ENCODE measurements around the gene PTCH1.

PTCH1 gene

DNA sequence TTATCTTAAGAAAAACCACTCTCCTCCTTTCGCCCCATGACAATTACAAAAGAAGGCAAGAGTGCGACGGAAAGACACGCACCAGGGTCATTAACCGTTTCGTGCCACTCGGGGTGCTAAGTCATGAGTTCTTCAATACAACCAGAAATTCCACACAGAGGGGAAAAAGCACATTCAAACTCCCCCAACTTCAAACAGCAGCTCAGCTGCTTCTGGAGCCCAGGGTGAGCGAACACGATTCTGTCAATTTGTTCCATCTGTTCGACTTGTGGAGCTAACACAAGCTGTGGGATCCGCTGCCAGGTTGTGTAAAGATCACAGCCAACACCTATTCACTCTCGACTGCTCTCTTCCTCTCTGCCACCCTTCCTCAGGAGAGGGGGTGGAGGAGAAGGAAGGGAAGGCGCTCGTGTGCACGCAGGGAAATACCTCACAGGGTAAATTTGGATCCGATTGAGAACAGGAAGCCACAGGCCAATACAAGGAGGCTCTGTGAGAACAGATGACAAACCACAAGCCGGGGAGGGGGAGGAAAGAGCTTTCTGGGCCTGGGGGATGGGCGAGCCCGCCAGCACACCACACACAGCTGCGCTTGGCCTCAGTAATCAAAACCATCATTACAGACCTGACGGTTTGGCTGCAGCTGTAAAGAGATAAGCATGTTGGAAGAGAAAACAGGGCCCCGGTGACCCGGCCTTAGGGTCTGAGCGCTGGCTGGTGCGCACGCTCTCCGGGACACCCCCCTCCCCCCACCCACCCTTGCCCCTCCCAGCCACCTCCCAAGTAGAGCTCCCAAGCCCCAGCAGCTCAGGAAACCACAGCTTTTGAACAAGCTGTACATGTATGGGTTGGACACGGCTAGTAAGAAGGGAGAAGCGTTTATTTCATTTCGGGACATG lies 54.3 kb downstream of the PTCH1 start:
- peak; percentile 77 for DNase-seq

- no peak for DNase-seq
These were observed 55.1 kb downstream of the PTCH1 start for GRCh38 chr9:95461448-95462248.

- no peak for DNase-seq
These were observed 56.1 kb downstream of the PTCH1 start for GRCh38 chr9:95460518-95461164.

- peak; percentile 52 for DNase-seq
These were observed 56.8 kb downstream of the PTCH1 start for GRCh38 chr9:95459851-95460517.

GRCh38 chr9:95459178-95459577 lies 57.6 kb downstream of the PTCH1 start:
- DNase-seq, result peak; percentile 55

DNA sequence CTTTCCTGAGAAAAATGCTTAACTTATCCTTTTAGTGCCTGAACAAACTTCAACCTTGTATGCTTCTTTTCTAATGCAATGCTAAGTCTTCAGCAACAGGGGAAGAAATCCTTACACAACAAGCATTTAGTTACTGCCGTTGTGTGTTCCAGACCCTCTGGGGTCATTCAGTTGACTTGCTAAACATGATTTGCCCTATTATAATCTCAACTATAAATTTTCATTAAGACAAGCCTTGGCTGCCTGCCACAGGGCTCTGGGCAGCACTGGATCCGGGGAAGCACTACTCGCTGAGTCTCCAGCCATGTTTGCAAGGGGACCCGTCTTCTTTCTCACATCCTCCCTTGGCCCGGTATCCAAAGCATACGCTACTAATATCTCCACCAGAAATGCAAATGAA lies 58.1 kb downstream of the PTCH1 start:
- DNase-seq, result peak; percentile 76

DNA sequence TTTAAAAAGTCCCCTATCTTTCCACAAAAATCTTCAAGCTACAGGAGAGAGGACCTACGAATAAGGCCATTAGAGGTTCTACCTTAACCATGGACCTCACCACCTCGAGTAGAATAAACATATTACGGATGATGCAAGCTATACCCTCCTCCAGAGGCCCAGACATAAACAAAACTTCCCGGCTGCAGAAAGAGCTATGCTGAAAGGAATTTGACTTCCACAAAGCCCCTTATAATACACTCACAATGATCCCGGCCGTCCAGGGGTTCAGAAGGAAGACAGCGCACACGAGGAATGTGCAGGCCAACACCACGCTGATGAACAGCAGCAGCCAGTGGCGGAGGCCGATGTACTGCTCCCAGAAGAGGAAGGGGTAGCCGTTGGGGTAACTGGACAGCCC lies 59.0 kb downstream of the PTCH1 start:
- no peak for DNase-seq

DNA sequence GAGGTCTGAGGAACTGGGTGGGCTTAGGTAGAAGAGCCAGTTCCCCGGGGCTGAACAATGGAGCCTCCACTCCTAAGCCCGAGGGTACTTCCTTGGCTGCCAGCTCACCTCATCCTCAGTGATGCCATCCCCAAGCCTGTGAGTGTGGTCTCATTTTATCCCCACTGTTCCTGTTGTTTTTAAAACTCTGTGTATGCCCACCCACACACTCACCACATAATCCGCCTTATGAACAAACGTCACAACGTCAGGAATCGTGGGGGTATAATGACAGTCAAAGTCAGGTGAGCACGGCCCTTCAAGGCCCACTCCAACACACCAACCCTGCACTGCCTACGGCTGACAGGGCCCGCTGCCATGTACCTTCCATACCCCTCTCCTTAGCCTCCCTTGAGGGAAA lies 61.1 kb downstream of the PTCH1 start:
- no peak for DNase-seq

DNA sequence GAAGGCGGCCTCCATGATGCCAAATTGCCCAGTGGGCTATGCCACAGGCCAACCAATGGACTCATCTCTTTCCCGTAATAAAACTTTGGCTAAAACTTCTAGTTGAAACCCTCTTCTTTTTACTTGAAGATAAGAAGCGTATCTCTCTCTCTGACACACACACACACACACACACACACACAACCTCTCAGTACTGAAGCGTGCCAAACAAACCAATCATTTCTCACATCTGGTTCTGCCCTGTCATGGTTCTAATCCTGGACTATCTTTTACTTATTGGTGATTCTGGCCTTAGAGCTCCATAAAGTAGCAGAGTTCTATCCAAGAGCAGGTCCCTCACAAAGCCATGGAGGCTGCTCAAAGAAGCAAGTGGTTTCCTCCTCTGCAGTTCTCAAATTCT lies 64.6 kb downstream of the PTCH1 start:
- no peak for DNase-seq

GRCh38 chr9:95451065-95451426 lies 65.7 kb downstream of the PTCH1 start:
- DNase-seq, result no peak

DNA sequence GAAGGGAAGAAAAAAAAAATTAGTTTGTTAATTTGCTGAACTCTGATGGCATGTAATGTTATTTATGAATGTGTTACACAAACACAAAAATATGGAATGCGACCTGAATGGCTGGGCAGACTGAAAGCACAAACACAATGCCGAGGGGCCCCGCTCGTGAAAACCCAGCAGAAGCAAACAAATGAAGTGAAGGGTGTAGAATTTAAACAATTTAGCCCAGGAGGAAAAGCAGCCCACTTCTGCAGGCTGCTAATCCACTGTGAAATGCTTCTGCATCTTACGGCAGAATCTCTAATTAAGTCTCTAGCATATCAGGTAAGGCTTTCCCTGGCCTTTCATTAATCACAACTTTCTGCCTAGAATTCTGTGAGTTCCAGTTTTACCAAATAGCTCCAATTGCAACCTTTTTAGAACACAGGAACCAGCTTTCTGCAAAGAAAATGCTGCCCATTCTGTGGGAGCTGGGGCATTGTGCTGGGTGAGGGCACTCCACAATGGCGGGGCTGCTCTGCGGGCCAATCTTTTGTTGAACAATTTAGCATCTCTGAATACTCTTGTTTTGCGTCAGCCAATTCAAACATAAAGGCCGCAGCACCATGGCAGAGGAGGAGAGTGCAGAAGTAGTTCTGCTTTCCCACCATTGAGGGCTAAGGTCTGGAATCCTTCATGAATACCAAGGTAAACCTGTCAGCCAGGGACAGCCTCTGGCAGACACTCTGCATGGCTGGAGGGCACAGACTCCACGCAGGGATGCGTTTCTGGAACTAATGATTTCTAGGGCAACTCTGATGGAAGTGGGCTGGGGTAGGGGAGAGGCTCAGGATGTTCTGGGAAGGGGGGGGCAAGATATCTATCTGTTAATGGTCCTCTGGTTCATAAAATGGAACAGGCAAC lies 66.4 kb downstream of the PTCH1 start:
- DNase-seq, result no peak

DNA sequence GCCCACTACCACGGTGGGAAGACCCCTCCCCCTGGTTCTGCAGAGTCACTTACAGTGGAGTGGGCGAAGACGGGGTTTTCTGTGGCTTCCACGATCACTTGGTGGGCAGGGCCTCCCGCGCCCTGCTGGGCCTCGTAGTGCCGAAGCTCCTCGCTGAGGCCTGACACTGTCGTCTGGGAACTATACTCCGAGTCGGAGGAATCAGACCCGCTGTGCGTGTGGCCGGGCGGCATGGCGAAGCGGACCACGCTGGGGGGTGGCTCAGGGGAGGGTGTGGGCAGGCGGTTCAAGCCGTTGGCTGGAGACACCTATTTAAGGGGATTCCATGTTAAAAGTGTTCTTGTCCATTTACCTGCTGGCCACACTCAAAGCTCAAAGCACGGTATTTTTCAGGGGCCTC lies 67.8 kb downstream of the PTCH1 start:
- DNase-seq, result no peak

DNA sequence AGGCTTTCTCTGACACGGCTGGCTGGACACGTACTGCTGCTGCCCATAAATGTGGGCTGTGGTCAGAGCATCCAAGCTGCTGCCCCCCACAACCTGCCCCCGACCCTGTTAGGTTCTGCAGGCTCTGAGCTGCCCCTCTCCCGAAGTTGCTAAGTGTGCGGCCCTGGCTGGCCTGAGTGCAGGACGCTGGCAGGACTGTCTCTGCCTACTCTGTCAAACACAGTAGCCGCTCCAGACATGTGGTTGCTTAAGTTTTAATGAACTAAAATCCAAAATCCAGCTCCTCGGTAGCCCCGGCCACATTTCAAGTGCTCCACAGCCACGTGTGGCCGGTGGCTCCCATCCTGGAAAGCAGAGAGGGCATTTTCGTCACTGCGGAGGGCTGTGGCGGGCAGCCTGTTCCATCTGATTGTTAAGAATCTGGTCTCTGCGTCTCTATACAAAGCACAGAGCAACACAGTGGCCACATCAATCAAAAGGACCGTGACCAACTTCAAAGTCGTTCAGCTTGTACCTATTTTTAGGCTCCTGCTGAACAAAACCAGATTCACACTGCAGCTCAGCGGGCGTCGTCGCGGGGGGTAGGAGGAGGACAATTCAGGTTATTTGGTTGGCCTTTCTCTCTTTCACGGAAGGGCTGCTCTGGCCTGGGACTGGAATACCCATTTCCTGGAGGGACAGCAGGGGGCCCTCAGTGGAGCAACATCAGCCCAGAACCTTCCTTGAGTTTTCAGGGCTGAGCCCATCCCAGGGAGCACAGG lies 68.9 kb downstream of the PTCH1 start:
- no peak for DNase-seq

DNA sequence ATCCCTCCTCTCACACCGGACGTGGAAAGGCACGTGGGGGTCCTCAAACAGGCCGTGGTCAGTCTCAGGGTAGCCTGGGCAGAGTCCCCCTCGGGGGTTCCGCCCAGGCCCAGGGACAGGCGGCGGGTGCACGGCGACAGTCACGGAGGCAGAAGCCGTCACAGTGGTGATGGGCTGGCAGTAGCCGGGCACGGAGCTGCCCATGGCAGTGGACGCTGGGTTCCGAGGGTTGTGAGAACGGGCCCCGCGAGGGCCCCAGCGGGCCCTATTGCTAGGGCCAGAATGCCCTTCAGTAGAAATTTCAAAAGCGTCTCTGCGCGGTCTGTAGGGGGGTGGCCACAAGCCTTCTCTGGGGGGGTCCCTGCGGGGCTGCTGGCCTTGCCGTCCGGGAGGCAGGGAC lies 69.8 kb downstream of the PTCH1 start:
- DNase-seq, result no peak

GRCh38 chr9:95446259-95446658 lies 70.5 kb downstream of the PTCH1 start:
- DNase-seq, result no peak

GRCh38 chr9:95444160-95444559 lies 72.6 kb downstream of the PTCH1 start:
- DNase-seq, result no peak

- DNase-seq, result no peak
These were observed 73.5 kb downstream of the PTCH1 start for GRCh38 chr9:95443301-95443700.

DNA sequence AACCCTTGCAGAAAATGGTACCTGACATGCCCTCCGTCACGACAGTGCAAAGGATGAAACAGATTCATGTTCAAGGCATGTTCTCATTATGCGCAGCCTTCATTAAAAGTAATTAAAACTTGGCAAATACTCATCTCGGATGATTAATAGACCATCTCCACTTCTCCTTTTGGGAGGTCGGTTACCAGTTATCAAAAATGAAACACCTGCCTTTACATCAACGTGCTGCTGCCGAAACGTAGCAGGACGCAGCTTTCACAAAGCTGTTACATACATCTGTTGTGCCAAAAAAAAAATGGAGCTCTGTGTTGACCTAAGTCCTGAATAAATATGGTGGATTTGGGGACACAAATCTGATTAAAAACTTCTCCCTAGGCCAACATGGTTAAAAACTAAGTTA lies 75.7 kb downstream of the PTCH1 start:
- peak; percentile 78 for DNase-seq

GRCh38 chr9:95440447-95440846 lies 76.3 kb downstream of the PTCH1 start:
- no peak for DNase-seq

DNA sequence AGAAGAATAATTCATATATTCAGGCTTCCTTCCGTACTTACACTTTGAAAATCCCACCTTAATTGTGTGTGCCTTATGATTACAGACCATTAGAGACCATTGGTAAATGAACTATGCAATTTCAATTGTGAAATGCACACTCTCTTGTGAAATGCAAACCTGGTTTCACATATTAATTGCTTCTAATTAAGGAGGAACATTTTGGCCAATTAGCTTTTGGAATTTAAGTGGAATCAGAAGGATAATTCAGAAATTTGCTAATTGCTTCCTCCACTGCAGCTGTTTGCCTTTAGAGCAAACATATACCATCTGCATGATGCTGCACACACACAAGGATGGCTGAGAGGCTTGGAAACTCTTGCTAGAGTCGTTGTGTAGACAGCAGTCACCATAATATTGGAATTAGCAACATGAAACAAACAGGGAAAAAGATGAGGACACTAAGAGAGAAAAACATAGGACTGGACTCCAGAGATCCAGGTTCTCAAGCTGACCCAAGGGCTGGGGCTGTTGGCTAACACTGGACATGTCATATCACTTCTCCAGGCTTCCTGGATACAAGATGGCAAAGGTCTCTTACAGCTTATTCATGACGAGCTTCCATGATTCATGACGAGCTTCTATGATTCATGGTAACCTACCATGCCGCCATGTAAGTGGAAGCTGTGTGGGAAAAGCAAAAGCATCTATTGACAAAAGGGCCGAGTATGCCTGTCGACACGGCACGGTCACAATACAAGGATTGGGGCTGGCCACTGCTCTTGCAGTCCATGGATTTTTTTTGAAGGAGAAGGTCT lies 78.0 kb downstream of the PTCH1 start:
- peak; percentile 38 for DNase-seq

All from NCI-H1105 treated with DMSO at 0.1 percent for 48 hours (cell line).